ENCODE data around the gene NFKBIA.

Gene NFKBIA

GRCh38 chr14:35390577-35391387 lies 13.8 kb downstream of the NFKBIA start:
- Histone ChIP-seq H3K4me1 (ENCODE audit: low read length) (peaks cover 11% of the 10 kb centered on the region), H3K9ac (ENCODE audit: low read length) (no peak overlapping the region), H2AFZ (ENCODE audit: low read depth, low read length) (no peak overlapping the region), H3K9me3 (ENCODE audit: insufficient read depth, low read length) (no peaks in the 10 kb centered on the region), H3K4me3 (ENCODE audit: low read length) (no peak overlapping the region), H3K36me3 (replicated peaks; ENCODE audit: low read depth, low read length) (peaks cover 3% of the 10 kb centered on the region), H3K4me2 (ENCODE audit: low read length) (peak overlapping the region; percentile 4; the same call in 1 of the 2 replicates), H3K27me3 (ENCODE audit: low read depth, low read length) (no peaks in the 10 kb centered on the region), H4K20me1 (ENCODE audit: insufficient read depth, low read length) (no peaks in the 10 kb centered on the region), H3K79me2 (ENCODE audit: low read length) (no peaks in the 10 kb centered on the region), H3K27ac (ENCODE audit: low read length) (no peak overlapping the region)
- TF ChIP-seq EZH2phosphoT487 (IDR thresholded peaks at IDR 0.05; ENCODE audit: low read depth) = no peak
- TF ChIP-seq, protein P1, sequence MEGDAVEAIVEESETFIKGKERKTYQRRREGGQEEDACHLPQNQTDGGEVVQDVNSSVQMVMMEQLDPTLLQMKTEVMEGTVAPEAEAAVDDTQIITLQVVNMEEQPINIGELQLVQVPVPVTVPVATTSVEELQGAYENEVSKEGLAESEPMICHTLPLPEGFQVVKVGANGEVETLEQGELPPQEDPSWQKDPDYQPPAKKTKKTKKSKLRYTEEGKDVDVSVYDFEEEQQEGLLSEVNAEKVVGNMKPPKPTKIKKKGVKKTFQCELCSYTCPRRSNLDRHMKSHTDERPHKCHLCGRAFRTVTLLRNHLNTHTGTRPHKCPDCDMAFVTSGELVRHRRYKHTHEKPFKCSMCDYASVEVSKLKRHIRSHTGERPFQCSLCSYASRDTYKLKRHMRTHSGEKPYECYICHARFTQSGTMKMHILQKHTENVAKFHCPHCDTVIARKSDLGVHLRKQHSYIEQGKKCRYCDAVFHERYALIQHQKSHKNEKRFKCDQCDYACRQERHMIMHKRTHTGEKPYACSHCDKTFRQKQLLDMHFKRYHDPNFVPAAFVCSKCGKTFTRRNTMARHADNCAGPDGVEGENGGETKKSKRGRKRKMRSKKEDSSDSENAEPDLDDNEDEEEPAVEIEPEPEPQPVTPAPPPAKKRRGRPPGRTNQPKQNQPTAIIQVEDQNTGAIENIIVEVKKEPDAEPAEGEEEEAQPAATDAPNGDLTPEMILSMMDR (IDR thresholded peaks at IDR 0.05; ENCODE audit: low read depth, low read length) = no peak

- Histone ChIP-seq H3K36me3 (replicated peaks; ENCODE audit: low read depth, low read length) (peaks cover under 1% of the 10 kb centered on the region), H3K4me3 (ENCODE audit: low read length) (no peak overlapping the region), H3K4me1 (ENCODE audit: low read length) (peaks cover 11% of the 10 kb centered on the region), H3K4me2 (ENCODE audit: low read length) (no peak overlapping the region), H2AFZ (ENCODE audit: low read depth, low read length) (no peak overlapping the region), H3K9ac (ENCODE audit: low read length) (no peak overlapping the region), H3K9me3 (ENCODE audit: insufficient read depth, low read length) (no peaks in the 10 kb centered on the region), H3K27ac (ENCODE audit: low read length) (no peak overlapping the region), H3K27me3 (ENCODE audit: low read depth, low read length) (no peaks in the 10 kb centered on the region), H4K20me1 (ENCODE audit: insufficient read depth, low read length) (no peaks in the 10 kb centered on the region), H3K79me2 (ENCODE audit: low read length) (no peaks in the 10 kb centered on the region)
- no peak for TF ChIP-seq EZH2phosphoT487 (IDR thresholded peaks at IDR 0.05; ENCODE audit: low read depth)
- TF ChIP-seq, protein P1 (IDR thresholded peaks at IDR 0.05; ENCODE audit: low read depth, low read length) = no peak
Measured at GRCh38 chr14:35389315-35389667, 15.3 kb downstream of the NFKBIA start.

DNA sequence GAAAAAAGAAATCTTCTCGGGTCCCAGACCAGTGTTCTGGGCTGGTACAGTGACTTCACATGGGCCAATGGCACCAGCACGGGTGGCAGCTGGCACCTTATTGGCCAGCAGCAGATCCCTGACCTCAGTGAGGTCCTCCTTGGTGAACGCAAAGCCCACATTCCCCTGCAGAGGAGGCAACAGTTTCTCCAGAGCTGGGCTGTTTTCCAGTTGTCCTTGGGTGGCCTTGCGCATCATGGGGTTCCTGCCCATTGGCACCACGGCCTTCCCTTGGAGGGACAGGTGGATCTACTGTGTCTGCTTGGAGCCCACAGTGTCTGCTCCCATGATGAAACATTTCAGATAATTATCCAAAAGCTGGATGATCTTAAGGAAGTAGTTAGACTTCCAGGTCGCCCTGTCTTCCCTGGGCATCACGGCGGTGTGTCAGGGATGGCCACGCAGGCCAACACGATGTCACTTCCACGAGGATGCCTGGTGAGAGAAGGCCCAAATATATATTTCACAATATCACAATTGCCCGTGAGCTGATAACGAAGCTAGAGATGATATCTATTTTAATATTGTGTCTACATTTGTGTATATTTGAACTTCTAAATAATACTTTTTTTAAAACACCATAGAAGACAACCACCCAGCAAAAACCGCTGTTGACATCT lies 15.8 kb downstream of the NFKBIA start:
- Histone ChIP-seq H3K27ac (ENCODE audit: low read length) (no peak overlapping the region), H3K4me1 (ENCODE audit: low read length) (peaks cover 11% of the 10 kb centered on the region)
- TF ChIP-seq, protein P1 (IDR thresholded peaks at IDR 0.05; ENCODE audit: low read depth, low read length) = no peak
- TF ChIP-seq EZH2phosphoT487 (IDR thresholded peaks at IDR 0.05; ENCODE audit: low read depth) = no peak

More for the DNA sequence above, 15.8 kb downstream of the NFKBIA start:
- Histone ChIP-seq H3K9me3 (ENCODE audit: insufficient read depth, low read length) (no peaks in the 10 kb centered on the region), H3K79me2 (ENCODE audit: low read length) (no peaks in the 10 kb centered on the region), H3K27me3 (ENCODE audit: low read depth, low read length) (no peaks in the 10 kb centered on the region), H4K20me1 (ENCODE audit: insufficient read depth, low read length) (no peaks in the 10 kb centered on the region), H3K4me3 (ENCODE audit: low read length) (no peak overlapping the region), H3K4me2 (ENCODE audit: low read length) (no peak overlapping the region), H3K36me3 (replicated peaks; ENCODE audit: low read depth, low read length) (no peaks in the 10 kb centered on the region), H2AFZ (ENCODE audit: low read depth, low read length) (no peak overlapping the region), H3K9ac (ENCODE audit: low read length) (no peak overlapping the region)

Measured in OCI-LY3 (cell line).